GM19467 (cell line): ENCODE data around the gene PSMA7.

Experiments
- ATAC-seq: cut with Tn5 transposase; IDR thresholded peaks from one replicate; pipeline ENCODE4 v1.9.1; 2021; ENCODE audit warnings: mild to moderate bottlenecking, moderate library complexity; ENCODE audit not compliant: unreplicated experiment

The PSMA7 gene

GRCh38 chr20:62137478-62138203, 5.6 kb downstream of the PSMA7 start:
- ATAC-seq: no peak

- ATAC-seq: no peak
These were observed 6.2 kb downstream of the PSMA7 start for GRCh38 chr20:62137092-62137384.

GRCh38 chr20:62136283-62137091, 6.7 kb downstream of the PSMA7 start:
- no peak for ATAC-seq

GRCh38 chr20:62135573-62136266, 7.5 kb downstream of the PSMA7 start:
- ATAC-seq: no peak

- ATAC-seq: no peak
These were observed 8.4 kb downstream of the PSMA7 start for GRCh38 chr20:62134735-62135231.

- no peak for ATAC-seq
These were observed 9.3 kb downstream of the PSMA7 start for GRCh38 chr20:62133864-62134263.

GRCh38 chr20:62133051-62133845, 9.9 kb downstream of the PSMA7 start:
- no peak for ATAC-seq

- no peak for ATAC-seq
These were observed 10.8 kb downstream of the PSMA7 start for GRCh38 chr20:62132421-62132820.

GRCh38 chr20:62131560-62132320, 11.5 kb downstream of the PSMA7 start:
- ATAC-seq: no peak

GRCh38 chr20:62129731-62130531, 13.3 kb downstream of the PSMA7 start:
- no peak for ATAC-seq

- no peak for ATAC-seq
These were observed 14.7 kb downstream of the PSMA7 start for GRCh38 chr20:62128502-62128901.

GRCh38 chr20:62127799-62128198, 15.4 kb downstream of the PSMA7 start:
- no peak for ATAC-seq

- ATAC-seq: no peak
These were observed 17.1 kb downstream of the PSMA7 start for GRCh38 chr20:62126141-62126540.

- ATAC-seq: no peak
These were observed 19.6 kb downstream of the PSMA7 start for GRCh38 chr20:62123450-62124118.

GRCh38 chr20:62122654-62123449, 20.3 kb downstream of the PSMA7 start:
- ATAC-seq: peak; percentile 8

GRCh38 chr20:62121776-62122653, 21.2 kb downstream of the PSMA7 start, which contains the start of gene LSM14B:
LSM14B (plus strand) TSS chr20:62122475; CDS start chr20:62122667, 192 bp downstream.
- ATAC-seq: peak; percentile 74
